B cell (primary cell): ENCODE results near the gene HOXB1. TPM values are rescaled to one million over a fixed set of nuclear protein-coding genes. Genes with fewer than 3 reads are reported as not detected.

Source experiments
- ATAC-seq: fragments of 200-7000 bp; cut with Tn5 transposase; one replicate; pipeline ENCODE4 v1.10.0; 2021; ENCODE audit warnings: low read depth, mild to moderate bottlenecking, moderate number of reproducible peaks, moderate library complexity
- CTCF ChIA-PET: fragments of 350-600 bp; sonication (Branson Sonifier 250); formaldehyde crosslinking; loops from one replicate; lab custom pipeline; 2021; ENCODE audit warnings: antibody characterized with exemption, inconsistent platforms; lab: Charles Lee
- POLR2A ChIA-PET: fragments of 350-600 bp; sonication (Branson Sonifier 250); formaldehyde crosslinking; loops from one replicate; lab custom pipeline; 2021; ENCODE audit warnings: antibody characterized with exemption; lab: Charles Lee
- DNase-seq: peaks from one replicate; pipeline ENCODE4 v3.0.0; 2013
- H2AFZ ChIP-seq: 2 replicates; pipeline ENCODE4 v1.6.1; 2012; ENCODE audit warnings: mild to moderate bottlenecking, low read depth, low read length; ENCODE audit not compliant: insufficient read depth, poor library complexity, severe bottlenecking
- H3K27ac ChIP-seq, 2 donors: 1 replicate in 1 of 2; 2 replicates in 1 of 2; pipeline ENCODE4 v1.5.1; 2012 to 2013; ENCODE audit warnings: low read length in 2 of 2, mild to moderate bottlenecking in 2 of 2, moderate library complexity in 1 of 2
- H3K27me3 ChIP-seq, 4 experiments: fragments of 200-600 bp in 1 of 4; sonication (generic) in 1 of 4; replicated peaks in 1 of 4; 1 replicate in 2 of 4; 2 replicates in 2 of 4; pipeline versions ENCODE4 v1.6.1 to v1.7.0; 2013 to 2016; ENCODE audit warnings: low read length in 3 of 4, mild to moderate bottlenecking in 2 of 4, mixed read lengths in 1 of 4, moderate library complexity in 1 of 4; ENCODE audit not compliant: insufficient read depth in 4 of 4, control insufficient read depth in 3 of 4; ENCODE audit errors: control extremely low read depth in 1 of 4
- H3K36me3 ChIP-seq, 2 experiments: replicated peaks in 1 of 2; 1 replicate in 1 of 2; 2 replicates in 1 of 2; pipeline versions ENCODE4 v1.6.1 to v1.7.1; 2013; ENCODE audit warnings: low read length in 1 of 2; ENCODE audit not compliant: insufficient read depth in 2 of 2, control insufficient read depth in 1 of 2; ENCODE audit errors: control extremely low read depth in 1 of 2, extremely low read depth in 1 of 2
- H3K4me1 ChIP-seq, 2 donors: fragments of 200-600 bp in 1 of 2; sonication (generic) in 1 of 2; 1 replicate in 1 of 2; 2 replicates in 1 of 2; pipeline versions ENCODE4 v1.5.1 to v1.6.1; 2013 to 2017; ENCODE audit warnings: low read length in 2 of 2; ENCODE audit not compliant: control insufficient read depth in 2 of 2, insufficient read depth in 2 of 2
- H3K4me2 ChIP-seq: replicated peaks from 2 replicates; pipeline ENCODE3; 2012; ENCODE audit warnings: mild to moderate bottlenecking, low read depth, low read length; ENCODE audit not compliant: poor library complexity, severe bottlenecking
- H3K4me3 ChIP-seq, 5 experiments: fragments of 200-600 bp in 1 of 5; sonication (generic) in 1 of 5; 1 replicate in 3 of 5; 2 replicates in 2 of 5; pipeline versions ENCODE4 v1.5.1 to v1.7.0; 2011 to 2016; ENCODE audit warnings: low read length in 4 of 5, mild to moderate bottlenecking in 4 of 5, low read depth in 2 of 5, control low read depth in 1 of 5, moderate library complexity in 1 of 5; ENCODE audit not compliant: insufficient read depth in 1 of 5; ENCODE audit errors: control extremely low read depth in 1 of 5, extremely low read depth in 1 of 5
- H3K79me2 ChIP-seq: fragments of 200-600 bp; sonication (generic); one replicate; pipeline ENCODE4 v1.6.0; 2016; ENCODE audit warnings: low read length; ENCODE audit not compliant: control insufficient read depth, insufficient read depth
- H3K9ac ChIP-seq: fragments of 200-600 bp; sonication (generic); 2 replicates; pipeline ENCODE4 v1.6.1; 2017; ENCODE audit warnings: mild to moderate bottlenecking, low read length, moderate library complexity
- H3K9me3 ChIP-seq, 3 donors: one replicate each; pipeline versions ENCODE4 v1.6.1 to v1.7.1; 2013; ENCODE audit warnings: low read length in 2 of 3; ENCODE audit not compliant: control insufficient read depth in 2 of 3, insufficient read depth in 1 of 3; ENCODE audit errors: control extremely low read depth in 1 of 3
- H4K20me1 ChIP-seq: 2 replicates; pipeline ENCODE4 v1.6.0; 2012; ENCODE audit warnings: mild to moderate bottlenecking, low read length; ENCODE audit not compliant: insufficient read depth, control insufficient read depth, poor library complexity, severe bottlenecking
- H3K27ac Mint-ChIP-seq: one replicate; pipeline ENCODE4 v1.8.0; 2021; ENCODE audit warnings: mixed read lengths
- H3K27me3 Mint-ChIP-seq: one replicate; pipeline ENCODE4 v1.8.0; 2021; ENCODE audit warnings: mixed read lengths
- H3K4me1 Mint-ChIP-seq: one replicate; pipeline ENCODE4 v1.8.0; 2021; ENCODE audit warnings: mixed read lengths
- H3K4me3 Mint-ChIP-seq: one replicate; pipeline ENCODE4 v1.8.0; 2021; ENCODE audit warnings: mixed read lengths
- H3K9me3 Mint-ChIP-seq: one replicate; pipeline ENCODE4 v1.8.0; 2022; ENCODE audit warnings: mixed read lengths; ENCODE audit not compliant: insufficient read depth
- CTCF ChIP-seq: fragments of 200-600 bp; IDR thresholded peaks from one replicate; pipeline ENCODE4 v1.8.0; 2022; ENCODE audit warnings: antibody characterized with exemption, mild to moderate bottlenecking
- EZH2 ChIP-seq: IDR thresholded peaks from 2 replicates; pipeline ENCODE4 v1.6.1; 2012; ENCODE audit warnings: borderline replicate concordance, low read depth, mild to moderate bottlenecking, moderate library complexity, low read length; ENCODE audit not compliant: insufficient read depth, poor library complexity, severe bottlenecking
- WGBS: methylation state at CpG from one replicate; pipeline ENCODE4 v1.1.5; 2013; ENCODE audit warnings: missing lambda C conversion rate; ENCODE audit not compliant: insufficient coverage; 5-methylcytosine and 5-hydroxymethylcytosine counted together
- intact Hi-C: fragments of 100-400 bp; cut with micrococcal nuclease; formaldehyde crosslinking; loops from one replicate; pipeline ENCODE4 v1.10.0; 2022
- polyA plus RNA-seq: library from polyadenylated mRNA; depleted of rRNA; stranded (reverse); fragments of >200 nt; gene quantifications from 2 replicates; pipeline ENCODE4 v1.2.3, GENCODE V29; 2012
- total RNA-seq, 2 donors: library from RNA; stranded (reverse); fragments of 120-200 nt in 1 of 2; gene quantifications; 1 replicate in 1 of 2; 2 replicates in 1 of 2; pipeline versions ENCODE4 v1.2.3 to v1.2.4, GENCODE V29; 2013 to 2022

HOXB1 gene
- total and polyA plus RNA-seq, 2 donors (not counting 1 experiment from before 2014, with no cell fraction given) = not detected

GRCh38 chr17:48530208-48530886 is 464 bp downstream of the HOXB1 start:
- no peak overlapping the region for H2AFZ ChIP-seq
- peaks cover 23% of the 10 kb centered on the region for H3K27me3 Mint-ChIP-seq
- H3K27me3 ChIP-seq = peaks cover 0 to 26% (median 13%) of the 10 kb centered on the region in 4 experiments
- H3K9me3 ChIP-seq = no peaks in the 10 kb centered on the region
- H3K4me1 ChIP-seq = peaks cover 8 to 11% of the 10 kb centered on the region in 2 donors
- H3K4me1 Mint-ChIP-seq = no peaks in the 10 kb centered on the region
- no peak overlapping the region for H3K9ac ChIP-seq
- no peak overlapping the region for H3K27ac ChIP-seq
- WGBS = 97% methylated on average over 36 of the region's 37 CpGs
- CTCF ChIA-PET = interaction anchor here (1.4 kb wide), 1 partner anchor 178 kb away, joined by 4 read pairs; no protein-coding TSS in a partner anchor
- no peak overlapping the region for H3K4me3 Mint-ChIP-seq
- H3K9me3 Mint-ChIP-seq = no peaks in the 10 kb centered on the region
- H3K4me3 ChIP-seq = no peak overlapping the region
- no peaks in the 10 kb centered on the region for H3K36me3 ChIP-seq
- no peaks in the 10 kb centered on the region for H4K20me1 ChIP-seq
- DNase-seq = no peak
- ATAC-seq = no peak
- no peak overlapping the region for H3K4me2 ChIP-seq
- POLR2A ChIA-PET = no interaction called here
- H3K27ac Mint-ChIP-seq = no peak overlapping the region
- TF ChIP-seq CTCF (no peak), EZH2 (no peak)
- intact Hi-C loops = no loop called here
- no peaks in the 10 kb centered on the region for H3K79me2 ChIP-seq

- Histone ChIP-seq H3K27ac (no peak overlapping the region), H3K4me3 (no peak overlapping the region), H3K36me3 (no peaks in the 10 kb centered on the region), H3K27me3 (peaks cover 0 to 30% (median 14%) of the 10 kb centered on the region in 4 experiments), H3K79me2 (no peaks in the 10 kb centered on the region), H3K4me2 (no peak overlapping the region), H3K4me1 (peaks cover 8 to 11% of the 10 kb centered on the region in 2 donors), H2AFZ (no peak overlapping the region), H3K9me3 (no peaks in the 10 kb centered on the region), H3K9ac (no peak overlapping the region), H4K20me1 (no peaks in the 10 kb centered on the region)
- no peak for ATAC-seq
- ChIA-PET POLR2A (interaction anchor here (0.7 kb wide), 1 partner anchor 75 kb away, joined by 3 read pairs; no protein-coding TSS in a partner anchor), CTCF (interaction anchor here (1.4 kb wide), 1 partner anchor 177 kb away, joined by 4 read pairs; no protein-coding TSS in a partner anchor)
- no peak for DNase-seq
- no peak for TF ChIP-seq CTCF
- no peak for TF ChIP-seq EZH2
- Mint-ChIP-seq H3K9me3 (no peaks in the 10 kb centered on the region), H3K4me3 (no peak overlapping the region), H3K4me1 (no peaks in the 10 kb centered on the region), H3K27ac (no peak overlapping the region), H3K27me3 (peaks cover 29% of the 10 kb centered on the region)
- intact Hi-C loops = no loop called here
- 98% methylated on average over 11 of the region's 11 CpGs for WGBS
These were observed 1.2 kb downstream of the HOXB1 start for GRCh38 chr17:48529683-48530009.
